Right atrium auricular region (tissue), 2 donors: ENCODE results near the gene SPAG6. TPM values are rescaled to one million over a fixed set of nuclear protein-coding genes. Genes with fewer than 3 reads are reported as not detected.

ENCODE experiments used
- DNase-seq: peaks from one replicate; pipeline ENCODE4 v3.0.0-alpha.2; 2019; ENCODE audit warnings: low spot score
- H3K27ac ChIP-seq, 2 donors: fragments of 200-600 bp; sonication (generic); 1 replicate in 1 of 2; 2 replicates in 1 of 2; pipeline ENCODE4 v1.5.1; 2016 to 2019
- H3K27me3 ChIP-seq, 2 donors: fragments of 200-600 bp; sonication (generic); one replicate each; pipeline versions ENCODE4 v1.5.1 to v1.6.0; 2017 to 2019
- H3K36me3 ChIP-seq: fragments of 200-600 bp; sonication (generic); one replicate; pipeline ENCODE4 v1.5.1; 2016
- H3K4me1 ChIP-seq, 2 donors: fragments of 200-600 bp; sonication (generic); one replicate each; pipeline versions ENCODE4 v1.5.1 to v1.6.0; 2017 to 2019
- H3K4me3 ChIP-seq, 2 donors: fragments of 200-600 bp; sonication (generic); 1 replicate in 1 of 2; 2 replicates in 1 of 2; pipeline ENCODE4 v1.5.1; 2017 to 2019; ENCODE audit warnings: mild to moderate bottlenecking in 1 of 2, moderate library complexity in 1 of 2
- H3K9me3 ChIP-seq, 2 donors: fragments of 200-600 bp; sonication (generic); one replicate each; pipeline ENCODE4 v1.5.1; 2019
- CTCF ChIP-seq, 2 donors: fragments of 200-600 bp; sonication (generic); IDR thresholded peaks; one replicate each; pipeline ENCODE4 v1.5.1; 2019; ENCODE audit warnings: antibody characterized with exemption in 2 of 2
- total RNA-seq, 2 donors: library from RNA; depleted of rRNA; stranded (reverse); fragments of >200 nt; gene quantifications; one replicate each; pipeline ENCODE4 v1.1.0, GENCODE V29; 2016

SPAG6 gene
- total RNA-seq, 2 donors from 2014 or later = not detected

DNA sequence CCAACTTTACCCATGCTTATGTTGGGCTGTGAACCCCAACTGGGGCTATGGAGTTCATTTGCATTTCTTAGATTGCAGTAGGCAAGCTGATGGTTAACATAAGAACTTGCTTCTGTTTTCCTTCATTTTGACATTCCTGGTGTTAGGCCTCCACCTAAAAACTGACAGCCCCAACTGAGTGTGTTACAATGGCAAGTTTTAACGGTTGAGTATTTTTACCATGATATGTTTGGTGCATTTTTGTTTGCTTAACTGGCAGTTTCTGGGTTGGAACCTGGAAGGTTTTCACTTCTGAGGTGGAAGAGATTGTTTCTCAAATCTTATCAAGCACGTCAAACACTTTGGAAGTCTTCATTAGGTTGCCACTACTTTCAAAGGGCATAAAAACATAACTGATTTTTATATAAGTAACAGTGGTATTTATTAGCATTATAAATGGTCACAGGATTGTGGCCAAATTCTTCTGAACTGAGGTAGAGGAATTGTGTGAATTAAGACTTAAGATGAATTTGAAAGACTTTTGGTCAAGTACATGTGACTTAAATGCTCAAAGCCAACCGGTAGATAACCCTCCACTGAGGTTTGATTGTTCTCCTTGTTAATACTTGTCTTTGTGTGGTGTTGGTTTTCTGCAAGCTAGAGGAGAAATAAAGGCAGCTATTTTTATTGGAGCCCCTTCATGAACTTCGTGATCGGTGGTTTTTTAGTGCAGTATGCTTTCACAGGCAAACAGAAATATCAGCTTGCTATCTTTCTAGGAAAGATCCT is 21.6 kb upstream of the SPAG6 start:
- H3K4me3 ChIP-seq = no peak overlapping the region
- H3K27me3 ChIP-seq = peaks cover 0 to 4% of the 10 kb centered on the region in 2 donors
- H3K36me3 ChIP-seq = peaks cover 8% of the 10 kb centered on the region
- TF ChIP-seq CTCF (IDR thresholded peaks at IDR 0.05) = no peak
- peaks cover 0 to 41% of the 10 kb centered on the region in 2 donors for H3K4me1 ChIP-seq
- H3K27ac ChIP-seq = no peak overlapping the region
- DNase-seq = no peak
- H3K9me3 ChIP-seq = no peaks in the 10 kb centered on the region

GRCh38 chr10:22324413-22324812 is 20.9 kb upstream of the SPAG6 start:
- H3K27ac ChIP-seq = no peak overlapping the region
- peaks cover 0 to 38% of the 10 kb centered on the region in 2 donors for H3K4me1 ChIP-seq

DNA sequence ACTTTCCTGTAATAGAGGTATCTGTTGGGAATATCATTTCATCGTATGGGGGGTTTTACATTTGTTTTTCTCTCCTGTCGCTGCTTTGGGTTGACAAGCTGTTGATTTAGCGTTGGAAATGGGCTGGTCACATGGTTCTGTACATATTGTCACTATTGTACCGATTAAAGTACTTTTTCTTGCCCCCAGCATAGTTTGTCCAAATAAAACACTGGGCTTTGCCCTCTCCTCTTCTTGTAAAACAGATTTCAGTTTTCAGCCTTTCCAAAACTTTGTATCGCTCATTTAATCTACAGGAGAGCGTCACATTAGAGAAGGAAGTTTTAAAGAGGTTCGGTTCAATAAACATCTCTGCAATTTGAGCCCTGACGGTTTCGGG is 20.4 kb upstream of the SPAG6 start:
- Histone ChIP-seq H3K27me3 (peaks cover 0 to 4% of the 10 kb centered on the region in 2 donors), H3K4me1 (peaks cover 0 to 38% of the 10 kb centered on the region in 2 donors), H3K9me3 (no peaks in the 10 kb centered on the region), H3K36me3 (peaks cover 20% of the 10 kb centered on the region), H3K27ac (peak overlapping the region; percentile 24 to 66), H3K4me3 (peak overlapping the region; percentile 48 to 66)
- no peak for DNase-seq
- no peak for TF ChIP-seq CTCF (IDR thresholded peaks at IDR 0.05)

More at GRCh38 chr10:22324413-22324812, 20.9 kb upstream of the SPAG6 start:
- TF ChIP-seq CTCF (IDR thresholded peaks at IDR 0.05) = no peak
- H3K36me3 ChIP-seq = peaks cover 15% of the 10 kb centered on the region
- no peaks in the 10 kb centered on the region for H3K9me3 ChIP-seq
- no peak overlapping the region for H3K4me3 ChIP-seq
- DNase-seq = no peak
- peaks cover 0 to 4% of the 10 kb centered on the region in 2 donors for H3K27me3 ChIP-seq

- Histone ChIP-seq H3K27me3 (peaks cover 0 to 4% of the 10 kb centered on the region in 2 donors), H3K27ac (peak overlapping the region; percentile 66 to 76), H3K4me1 (peaks cover 0 to 38% of the 10 kb centered on the region in 2 donors), H3K4me3 (peak overlapping the region; percentile 48 to 66), H3K36me3 (peaks cover 25% of the 10 kb centered on the region), H3K9me3 (no peaks in the 10 kb centered on the region)
- DNase-seq = peak; percentile 67
- TF ChIP-seq CTCF (IDR thresholded peaks at IDR 0.05) = no peak
Observed at GRCh38 chr10:22325272-22326144, 19.8 kb upstream of the SPAG6 start.

- Histone ChIP-seq H3K4me1 (peaks cover 0 to 38% of the 10 kb centered on the region in 2 donors), H3K27me3 (peaks cover 0 to 4% of the 10 kb centered on the region in 2 donors), H3K36me3 (peaks cover 25% of the 10 kb centered on the region), H3K9me3 (no peaks in the 10 kb centered on the region), H3K4me3 (peak overlapping the region; percentile 48 to 66), H3K27ac (peak overlapping the region; percentile 66 to 76)
- no peak for TF ChIP-seq CTCF (IDR thresholded peaks at IDR 0.05)
- no peak for DNase-seq
Observed at GRCh38 chr10:22326145-22326702, 19.1 kb upstream of the SPAG6 start.
